Skeletal muscle cell (primary cell): ENCODE measurements around the gene EBF4.

Experiments
- DNase-seq: peaks from one replicate; pipeline ENCODE4 v3.0.0-alpha.2; 2010; ENCODE audit warnings: low read depth
- H3K4me3 ChIP-seq: 2 replicates; pipeline ENCODE4 v1.5.1; 2011; ENCODE audit warnings: low read depth, mild to moderate bottlenecking, control low read depth, low read length, moderate library complexity

Gene EBF4

GRCh38 chr20:2692036-2692885 lies at the start of gene EBF4:
TSS of gene EBF4 (plus strand) at chr20:2692780. CDS start at chr20:2693646, 866 bp downstream.
- no peak for DNase-seq
- peak within 1 kb of the TSS; percentile 35 for H3K4me3 ChIP-seq

GRCh38 chr20:2643708-2644107 lies 48.9 kb upstream of the EBF4 start:
- no peak for DNase-seq
- no peak overlapping the region for H3K4me3 ChIP-seq

- peak within 1 kb of the TSS; percentile 87 for H3K4me3 ChIP-seq
- peak; percentile 68 for DNase-seq
These were observed 40.5 kb upstream of the EBF4 start, which contains the start of gene NOP56 for GRCh38 chr20:2651772-2652723. TSS of gene NOP56 (plus strand) at chr20:2652632. CDS start at chr20:2652661, 29 bp downstream.

GRCh38 chr20:2652724-2653555 lies 39.6 kb upstream of the EBF4 start:
- DNase-seq, result no peak

GRCh38 chr20:2653556-2654383 lies 38.8 kb upstream of the EBF4 start:
- H3K4me3 ChIP-seq, result peak overlapping the region; percentile 87
- no peak for DNase-seq

More at GRCh38 chr20:2652724-2653555, 39.6 kb upstream of the EBF4 start:
- H3K4me3 ChIP-seq, result peak overlapping the region; percentile 87

GRCh38 chr20:2654384-2654822 lies 38.2 kb upstream of the EBF4 start:
- H3K4me3 ChIP-seq, result peak overlapping the region; percentile 87
- DNase-seq, result no peak

GRCh38 chr20:2654831-2655230 lies 37.7 kb upstream of the EBF4 start:
- DNase-seq, result no peak
- H3K4me3 ChIP-seq, result no peak overlapping the region

- H3K4me3 ChIP-seq, result no peak overlapping the region
- no peak for DNase-seq
These were observed 37.1 kb upstream of the EBF4 start for GRCh38 chr20:2655331-2656116.

GRCh38 chr20:2656471-2657117 lies 36.0 kb upstream of the EBF4 start:
- no peak overlapping the region for H3K4me3 ChIP-seq
- DNase-seq, result no peak

GRCh38 chr20:2657241-2657640 lies 35.3 kb upstream of the EBF4 start:
- DNase-seq, result no peak
- no peak overlapping the region for H3K4me3 ChIP-seq

GRCh38 chr20:2657674-2658073 lies 34.9 kb upstream of the EBF4 start:
- DNase-seq, result no peak
- H3K4me3 ChIP-seq, result no peak overlapping the region

GRCh38 chr20:2658414-2659354 lies 33.9 kb upstream of the EBF4 start:
- no peak overlapping the region for H3K4me3 ChIP-seq
- DNase-seq, result no peak

- DNase-seq, result no peak
- H3K4me3 ChIP-seq, result no peak overlapping the region
These were observed 33.0 kb upstream of the EBF4 start for GRCh38 chr20:2659547-2659946.

- peak overlapping the region; percentile 65 for H3K4me3 ChIP-seq
- DNase-seq, result no peak
These were observed 29.2 kb upstream of the EBF4 start for GRCh38 chr20:2663364-2663886.

- peak within 1 kb of the TSS; percentile 65 for H3K4me3 ChIP-seq
- peak; percentile 69 for DNase-seq
These were observed 28.5 kb upstream of the EBF4 start, which contains the start of gene IDH3B for GRCh38 chr20:2663887-2664719. TSS of gene IDH3B (minus strand) at chr20:2664216. CDS start at chr20:2664188, 28 bp downstream.
